GM18519 (cell line): ENCODE results near the gene EMC10.
"Not testable (repeated sequence)": the region's sequence is repeated elsewhere in the genome, so short reads cannot be mapped to it uniquely, and the experiment has no call there.

Experiments used
- ATAC-seq: cut with Tn5 transposase; IDR thresholded peaks from one replicate; pipeline ENCODE4 v1.9.1; 2021; ENCODE audit warnings: mild to moderate bottlenecking, moderate library complexity; ENCODE audit not compliant: unreplicated experiment, low FRiP score

The EMC10 gene

GRCh38 chr19:50476224-50476906 is at the start of gene EMC10, which contains the start of gene GARIN5A:
Gene EMC10, plus strand, starts transcription at chr19:50476507. Its CDS starts 38 bp downstream, at chr19:50476545.
Gene GARIN5A, minus strand, starts transcription at chr19:50476848. Its CDS starts 460 bp downstream, at chr19:50476388.
- ATAC-seq = peak; percentile 53

- ATAC-seq = no peak
Observed at GRCh38 chr19:50427318-50427925, 48.9 kb upstream of the EMC10 start.

GRCh38 chr19:50427997-50428425 is 48.3 kb upstream of the EMC10 start:
- no peak for ATAC-seq

- ATAC-seq = no peak
Observed at GRCh38 chr19:50428772-50429463, 47.4 kb upstream of the EMC10 start.

GRCh38 chr19:50430888-50431342 is 45.4 kb upstream of the EMC10 start:
- no peak for ATAC-seq

GRCh38 chr19:50431343-50432220 is 44.7 kb upstream of the EMC10 start:
- peak; percentile 51 for ATAC-seq

- no peak for ATAC-seq
Observed at GRCh38 chr19:50432221-50433028, 43.9 kb upstream of the EMC10 start, which contains the start of gene MYBPC2. Gene MYBPC2, plus strand, starts transcription at chr19:50432892. Its CDS starts 62 bp downstream, at chr19:50432954.

- ATAC-seq = no peak
Observed at GRCh38 chr19:50433201-50434180, 42.8 kb upstream of the EMC10 start.

- ATAC-seq = no peak
Observed at GRCh38 chr19:50434525-50434924, 41.8 kb upstream of the EMC10 start.

- no peak for ATAC-seq
Observed at GRCh38 chr19:50435221-50435620, 41.1 kb upstream of the EMC10 start.

- ATAC-seq = no peak
Observed at GRCh38 chr19:50435627-50436026, 40.7 kb upstream of the EMC10 start.

GRCh38 chr19:50437862-50438449 is 38.4 kb upstream of the EMC10 start:
- no peak for ATAC-seq

- ATAC-seq = not testable (repeated sequence)
Observed at GRCh38 chr19:50439130-50439529, 37.2 kb upstream of the EMC10 start.

GRCh38 chr19:50444059-50444458 is 32.2 kb upstream of the EMC10 start:
- ATAC-seq = no peak

GRCh38 chr19:50447053-50447452 is 29.3 kb upstream of the EMC10 start:
- no peak for ATAC-seq

- no peak for ATAC-seq
Observed at GRCh38 chr19:50447750-50448149, 28.6 kb upstream of the EMC10 start.

GRCh38 chr19:50449236-50449899 is 26.9 kb upstream of the EMC10 start:
- ATAC-seq = no peak
